ENCODE results near the gene ROR2.

ROR2 gene

DNA sequence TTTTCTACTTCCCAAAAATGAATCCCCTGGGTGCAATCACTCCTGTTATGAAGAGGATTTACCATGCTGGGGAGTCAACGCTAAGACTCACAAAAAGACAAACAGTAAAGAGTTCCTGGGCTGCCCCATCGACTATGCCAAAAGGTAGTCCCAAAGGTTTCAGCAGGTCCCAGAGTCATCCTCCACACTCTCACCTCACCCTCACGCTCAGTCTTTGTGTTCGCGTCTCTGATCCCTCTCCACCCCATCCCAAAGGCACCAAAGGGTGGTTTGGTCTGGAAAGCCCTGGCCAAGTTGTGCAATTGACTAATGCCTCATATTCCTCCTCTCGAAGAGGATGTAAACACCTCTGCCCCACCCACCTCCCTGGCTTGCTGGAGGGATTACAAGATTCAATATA lies 286.2 kb downstream of the ROR2 start:
- TF ChIP-seq NFIC (IDR thresholded peaks at IDR 0.05) (no peak), EP300 (IDR thresholded peaks at IDR 0.05; ENCODE audit: borderline replicate concordance) (no peak), MAX (IDR thresholded peaks at IDR 0.05) (no peak), ZBTB7A (IDR thresholded peaks at IDR 0.05; ENCODE audit: low read depth) (no peak), TEAD4 (IDR thresholded peaks at IDR 0.05) (no peak), TCF12 (IDR thresholded peaks at IDR 0.05; ENCODE audit: low read depth) (no peak), EGR1 (IDR thresholded peaks at IDR 0.05) (no peak), RAD21 (IDR thresholded peaks at IDR 0.05; ENCODE audit: low read depth) (no peak)

DNA sequence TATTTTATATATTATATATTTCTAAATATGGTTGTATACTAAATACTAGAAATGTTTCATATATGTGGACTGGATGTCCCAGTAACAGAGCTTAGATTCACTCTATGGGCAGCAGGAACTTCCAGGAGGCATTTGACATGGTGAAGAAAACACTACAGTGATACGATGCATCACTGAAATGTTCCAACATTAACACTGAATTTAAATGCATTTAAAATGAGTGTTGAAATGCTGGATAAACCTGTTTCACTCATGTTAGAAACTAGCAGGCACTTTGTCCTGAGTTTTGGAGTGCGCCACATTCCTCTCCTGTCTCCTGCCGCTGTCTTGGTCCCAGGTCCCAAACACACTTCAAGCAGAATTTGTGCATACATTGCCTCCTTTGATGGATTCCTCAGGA lies 288.6 kb downstream of the ROR2 start:
- TF ChIP-seq EGR1 (IDR thresholded peaks at IDR 0.05) = no peak
- no peak for TF ChIP-seq EP300 (IDR thresholded peaks at IDR 0.05; ENCODE audit: borderline replicate concordance)
- no peak for TF ChIP-seq TEAD4 (IDR thresholded peaks at IDR 0.05)
- no peak for TF ChIP-seq FOXM1 (IDR thresholded peaks at IDR 0.05; ENCODE audit: borderline replicate concordance, low read depth)
- TF ChIP-seq CEBPB (IDR thresholded peaks at IDR 0.05) = no peak
- TF ChIP-seq TCF12 (IDR thresholded peaks at IDR 0.05; ENCODE audit: low read depth) = no peak
- no peak for TF ChIP-seq ZBTB7A (IDR thresholded peaks at IDR 0.05; ENCODE audit: low read depth)
- TF ChIP-seq CREB1 (IDR thresholded peaks at IDR 0.05; ENCODE audit: low read depth) = no peak
- TF ChIP-seq YY1 (IDR thresholded peaks at IDR 0.05; ENCODE audit: low read depth) = no peak

- TF ChIP-seq EP300 (IDR thresholded peaks at IDR 0.05; ENCODE audit: borderline replicate concordance) (no peak), RAD21 (IDR thresholded peaks at IDR 0.05; ENCODE audit: low read depth) (no peak), TAF1 (IDR thresholded peaks at IDR 0.05; ENCODE audit: low read depth) (no peak), CEBPB (IDR thresholded peaks at IDR 0.05) (no peak), MAX (IDR thresholded peaks at IDR 0.05) (no peak), USF1 (IDR thresholded peaks at IDR 0.05) (no peak), NFIC (IDR thresholded peaks at IDR 0.05) (no peak), ZBTB7A (IDR thresholded peaks at IDR 0.05; ENCODE audit: low read depth) (no peak), TCF12 (IDR thresholded peaks at IDR 0.05; ENCODE audit: low read depth) (no peak), EGR1 (IDR thresholded peaks at IDR 0.05) (no peak)
These were observed 289.5 kb downstream of the ROR2 start for GRCh38 chr9:91660521-91660920.

- TF ChIP-seq MAX (IDR thresholded peaks at IDR 0.05) (no peak), RAD21 (IDR thresholded peaks at IDR 0.05; ENCODE audit: low read depth) (peak; percentile 56), TCF12 (IDR thresholded peaks at IDR 0.05; ENCODE audit: low read depth) (no peak)
These were observed 290.2 kb downstream of the ROR2 start for GRCh38 chr9:91659529-91660495.

DNA sequence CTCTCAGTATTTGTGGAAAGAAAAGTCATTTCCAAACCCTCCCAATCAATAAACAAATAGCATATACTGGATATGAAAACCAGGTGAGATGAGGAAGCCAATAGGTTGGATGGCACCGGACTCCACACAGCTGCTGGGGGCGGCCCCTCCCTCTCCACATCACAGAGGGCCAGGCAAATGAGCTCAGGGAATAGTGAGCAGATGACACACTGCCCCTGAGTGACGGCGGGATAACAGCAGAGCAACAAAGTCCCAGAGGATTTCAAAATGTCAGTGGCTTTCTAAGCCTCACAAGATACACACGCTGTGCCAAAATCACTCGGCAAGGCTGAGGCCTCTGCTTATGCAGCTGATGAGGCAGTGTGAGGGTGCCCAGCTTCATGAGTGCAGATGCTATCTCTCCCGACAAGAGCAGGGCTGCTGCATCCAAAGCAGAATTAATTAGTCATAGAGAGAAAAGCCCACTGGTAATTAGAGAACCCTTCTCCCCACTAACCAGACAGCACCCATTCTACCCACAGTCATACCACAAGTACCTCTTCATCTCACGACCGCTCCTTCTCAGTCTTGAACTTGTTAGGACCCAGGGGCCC lies 291.4 kb downstream of the ROR2 start:
- TF ChIP-seq TEAD4 (IDR thresholded peaks at IDR 0.05) (no peak), REST (IDR thresholded peaks at IDR 0.05; ENCODE audit: low read depth) (no peak), MAX (IDR thresholded peaks at IDR 0.05) (no peak), TAF1 (IDR thresholded peaks at IDR 0.05; ENCODE audit: low read depth) (no peak), YY1 (IDR thresholded peaks at IDR 0.05; ENCODE audit: low read depth) (no peak), RAD21 (IDR thresholded peaks at IDR 0.05; ENCODE audit: low read depth) (no peak), CEBPB (IDR thresholded peaks at IDR 0.05) (no peak), NFIC (IDR thresholded peaks at IDR 0.05) (no peak), ZBTB7A (IDR thresholded peaks at IDR 0.05; ENCODE audit: low read depth) (no peak), CREB1 (IDR thresholded peaks at IDR 0.05; ENCODE audit: low read depth) (no peak), FOXM1 (IDR thresholded peaks at IDR 0.05; ENCODE audit: borderline replicate concordance, low read depth) (no peak), TCF12 (IDR thresholded peaks at IDR 0.05; ENCODE audit: low read depth) (no peak), EP300 (IDR thresholded peaks at IDR 0.05; ENCODE audit: borderline replicate concordance) (no peak), USF1 (IDR thresholded peaks at IDR 0.05) (no peak), EGR1 (IDR thresholded peaks at IDR 0.05) (no peak)

GRCh38 chr9:91657501-91657900 lies 292.5 kb downstream of the ROR2 start:
- TF ChIP-seq EGR1 (IDR thresholded peaks at IDR 0.05) (no peak), NFIC (IDR thresholded peaks at IDR 0.05) (no peak), REST (IDR thresholded peaks at IDR 0.05; ENCODE audit: low read depth) (no peak), YY1 (IDR thresholded peaks at IDR 0.05; ENCODE audit: low read depth) (no peak)

Measured in Ishikawa (cell line).